Measurements from ENCODE around the gene PPEF1.
"Not testable (repeated sequence)": the region's sequence is repeated elsewhere in the genome, so short reads cannot be mapped to it uniquely, and the experiment has no call there.

The PPEF1 gene

GRCh38 chrX:18702362-18703195 lies 4.9 kb upstream of the PPEF1 start:
- no peak for DNase-seq

DNA sequence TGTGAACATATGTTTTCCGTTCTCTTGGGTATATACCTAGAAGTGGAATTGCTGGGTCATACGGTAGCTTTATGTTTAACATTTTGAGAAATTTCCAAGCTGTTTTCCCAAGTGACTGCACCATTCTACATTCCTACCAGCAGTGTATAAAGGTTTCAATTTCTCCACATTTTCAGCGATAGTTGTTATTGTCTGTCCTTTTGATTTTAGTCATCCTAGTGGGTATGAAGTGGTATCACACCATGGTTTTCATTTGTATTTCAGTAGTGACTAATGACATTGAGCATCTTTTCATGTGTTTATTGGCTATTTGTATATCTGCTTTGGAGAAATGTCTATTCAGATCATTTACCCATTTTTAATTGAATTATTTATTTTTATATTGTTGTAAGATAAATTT lies 2.4 kb downstream of the PPEF1 start:
- no peak for DNase-seq

DNA sequence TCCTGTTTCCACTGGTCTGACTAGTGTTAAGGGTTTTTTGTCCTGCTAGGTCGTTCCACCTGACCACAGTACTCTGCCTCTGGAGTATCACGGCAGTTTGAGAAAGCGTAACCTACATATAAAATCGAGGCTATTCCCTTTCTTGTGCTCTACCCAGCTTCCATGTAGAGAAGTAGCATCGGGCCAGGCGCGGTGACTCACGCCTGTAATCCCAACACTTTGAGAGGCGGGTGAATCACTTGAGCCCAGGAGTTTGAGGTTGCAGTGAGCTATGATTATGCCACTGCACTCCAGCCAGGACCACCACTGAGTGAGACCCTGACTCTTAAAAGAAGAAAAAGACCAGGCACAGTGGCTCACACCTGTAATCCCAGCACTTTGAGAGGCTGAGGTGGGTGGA lies 7.5 kb downstream of the PPEF1 start:
- no peak for DNase-seq

- DNase-seq, result no peak
Measured at GRCh38 chrX:18719852-18720251, 12.4 kb downstream of the PPEF1 start.

- no peak for DNase-seq
Measured at GRCh38 chrX:18721683-18722499, 14.4 kb downstream of the PPEF1 start.

DNA sequence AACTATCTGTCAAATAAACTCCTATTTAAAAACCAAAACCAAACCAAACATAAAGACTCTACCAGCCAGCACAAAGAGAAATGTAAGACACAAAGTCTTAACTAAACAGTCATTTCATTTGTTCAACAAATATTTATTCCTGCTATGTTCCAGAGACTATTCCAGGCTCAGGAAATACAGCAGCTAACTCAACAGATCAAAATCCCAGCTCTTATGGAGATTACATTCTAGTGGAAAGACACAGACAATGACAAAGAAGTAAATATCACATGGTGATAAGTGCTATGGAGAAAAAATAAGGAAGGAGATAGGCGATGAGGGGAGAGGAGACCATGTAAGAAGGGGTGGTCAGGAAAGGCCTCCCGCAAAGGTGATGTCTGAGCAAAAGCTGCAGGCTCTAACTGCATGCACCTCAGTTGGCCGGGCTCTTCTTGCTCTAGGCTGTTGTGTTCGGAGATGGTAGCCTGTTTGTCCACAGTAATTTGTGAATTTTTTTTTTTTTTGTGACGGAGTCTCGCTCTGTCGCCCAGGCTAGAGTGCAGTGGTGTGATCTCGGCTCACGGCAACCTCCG lies 15.1 kb downstream of the PPEF1 start:
- no peak for DNase-seq

DNA sequence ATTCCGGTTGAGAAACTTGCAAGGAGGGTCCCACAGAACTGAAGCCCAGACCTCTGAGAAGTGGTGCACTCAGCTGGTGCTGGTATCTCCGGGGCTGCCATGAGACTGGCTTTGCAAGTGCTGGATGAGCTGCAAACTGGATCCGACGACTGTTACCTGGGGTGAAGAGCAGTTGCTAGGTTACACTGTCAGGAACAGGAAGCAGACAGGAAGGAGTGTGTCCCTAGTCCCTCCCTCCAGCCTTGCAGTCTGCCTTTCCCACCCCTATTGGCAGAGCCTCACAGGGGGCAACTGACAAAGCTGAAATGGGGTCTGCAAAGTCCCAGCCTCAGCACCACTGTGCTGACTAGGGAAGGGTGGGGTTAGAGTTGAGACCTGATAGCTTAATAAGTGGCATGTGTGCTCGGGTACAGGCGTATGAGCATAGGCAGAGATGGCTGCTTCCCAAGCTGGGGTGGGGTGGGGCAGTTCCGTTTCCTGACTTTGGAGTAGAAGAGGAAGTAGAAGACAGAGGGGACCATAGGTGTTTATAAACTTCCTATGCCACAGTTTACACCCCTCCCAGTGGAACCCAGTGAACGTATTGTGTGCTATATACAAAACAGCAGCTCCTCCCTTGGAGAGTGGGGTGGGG lies 18.0 kb downstream of the PPEF1 start:
- DNase-seq, result no peak

DNA sequence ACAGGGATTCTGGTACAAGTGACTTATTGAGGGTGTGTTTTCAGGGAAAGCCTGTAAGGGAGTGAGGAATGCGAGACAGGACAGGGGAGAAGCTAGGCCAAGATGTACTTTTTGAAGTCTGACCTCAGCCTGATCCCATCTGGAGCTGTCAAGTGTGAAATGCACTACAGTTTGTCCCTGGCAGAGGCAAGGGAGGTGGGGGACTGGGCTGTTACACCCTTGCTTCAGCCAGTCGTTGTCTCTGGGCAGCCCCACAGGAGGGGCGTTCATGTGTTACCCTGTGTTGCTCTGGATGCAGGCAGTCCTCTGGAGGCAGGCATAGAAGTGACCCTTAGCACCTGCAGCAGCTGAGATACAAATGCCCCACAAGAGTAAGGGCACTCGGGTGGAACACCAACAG lies 25.8 kb downstream of the PPEF1 start:
- DNase-seq, result no peak

GRCh38 chrX:18739609-18740008 lies 32.2 kb downstream of the PPEF1 start:
- not testable (repeated sequence) for DNase-seq

- DNase-seq, result no peak
Measured at GRCh38 chrX:18748499-18748898, 41.1 kb downstream of the PPEF1 start.

DNA sequence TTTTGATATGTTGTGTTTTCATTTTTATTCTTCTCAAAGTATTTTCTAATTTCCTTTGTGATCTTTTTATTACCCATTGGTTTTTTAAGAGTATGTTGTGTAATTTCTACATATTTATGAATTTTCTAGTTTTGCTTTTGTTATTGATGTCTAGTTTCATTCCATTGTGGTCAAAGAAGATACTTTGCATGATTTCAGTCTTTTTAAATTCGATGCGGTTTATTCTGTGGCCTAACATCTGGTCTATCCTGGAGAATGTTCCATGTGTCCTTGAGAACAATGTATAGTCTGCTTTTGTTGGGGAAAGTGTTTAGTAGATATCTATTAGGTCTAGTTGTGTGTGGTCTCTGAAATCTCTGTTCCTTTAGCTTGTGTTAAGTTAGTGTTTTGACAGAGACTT lies 46.2 kb downstream of the PPEF1 start:
- no peak for DNase-seq

DNA sequence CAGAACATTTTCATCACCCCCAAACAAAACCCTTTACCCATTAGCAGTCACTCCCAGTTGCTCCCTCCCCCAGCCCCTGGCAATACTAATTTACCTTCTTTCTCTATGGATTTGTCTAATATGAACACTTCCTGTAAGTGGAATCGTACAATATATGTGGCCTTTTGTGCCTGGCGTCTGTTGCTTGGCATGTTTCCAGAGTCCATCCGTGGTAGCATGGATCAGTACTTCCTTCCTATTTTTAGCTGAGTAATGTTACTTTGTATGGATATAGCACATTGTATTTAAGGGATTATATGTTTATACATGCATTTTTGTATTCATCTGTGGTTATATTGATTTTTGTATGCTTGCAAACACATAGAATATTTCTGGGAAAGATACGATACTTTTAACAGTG lies 48.2 kb downstream of the PPEF1 start:
- no peak for DNase-seq

GRCh38 chrX:18757956-18758932 lies 50.8 kb downstream of the PPEF1 start:
- DNase-seq, result no peak

DNA sequence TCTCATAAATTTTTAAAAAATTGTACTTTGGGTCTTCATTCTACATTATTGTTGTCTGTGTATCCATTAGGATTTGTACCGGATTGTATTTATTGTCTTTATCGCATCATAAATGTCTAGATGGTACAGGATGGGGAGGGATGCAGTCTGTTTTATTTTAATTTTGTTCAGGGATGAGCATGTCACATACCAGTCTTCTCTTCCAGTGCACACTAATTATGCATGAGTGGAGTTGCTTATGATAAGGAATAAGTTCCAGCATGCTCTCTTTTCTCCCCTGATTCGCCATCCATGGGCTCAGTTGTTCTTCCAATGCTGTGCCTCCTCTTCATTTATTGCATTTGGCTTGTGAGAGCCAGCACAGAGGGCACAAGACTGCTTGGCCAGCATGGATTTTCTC lies 54.3 kb downstream of the PPEF1 start:
- DNase-seq, result no peak

DNA sequence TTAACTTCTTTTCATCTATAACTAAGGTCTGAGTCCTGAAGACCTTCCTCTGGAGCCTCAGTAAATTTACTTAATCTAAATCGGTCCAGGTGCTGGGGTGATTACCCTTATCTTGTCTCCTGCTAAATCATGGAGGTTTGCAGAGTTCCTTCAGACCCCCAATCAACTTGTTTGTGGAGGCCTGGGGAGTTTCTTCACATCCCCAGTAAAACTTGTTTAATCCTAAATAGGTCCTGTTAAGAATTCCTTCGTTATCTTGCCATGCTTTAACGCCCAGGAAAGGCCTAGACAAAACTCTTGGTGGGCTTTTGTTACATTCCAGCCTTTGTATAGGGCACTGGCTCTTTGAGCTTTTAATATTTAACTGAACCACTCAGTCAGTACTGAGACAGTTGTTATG lies 55.7 kb downstream of the PPEF1 start:
- DNase-seq, result not testable (repeated sequence)

DNA sequence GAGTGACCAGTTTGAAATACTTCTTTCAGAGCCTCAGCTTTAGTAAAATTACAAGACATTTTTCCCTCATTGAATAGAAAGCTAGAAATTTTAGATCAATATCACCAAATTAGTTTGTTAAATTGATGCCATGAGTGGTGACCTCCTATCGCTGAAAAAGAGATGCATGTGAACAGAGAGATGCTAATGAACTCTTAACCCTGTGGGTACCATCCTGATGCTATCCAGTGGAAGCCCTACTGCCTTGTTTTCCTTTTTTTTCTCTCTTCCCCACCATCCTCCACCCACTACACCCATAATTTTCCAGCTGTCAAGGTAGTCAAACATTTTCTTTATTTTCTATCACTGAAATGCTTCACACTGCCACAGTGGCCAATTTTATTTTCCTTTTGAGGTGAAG lies 61.9 kb downstream of the PPEF1 start:
- no peak for DNase-seq

GRCh38 chrX:18769812-18770573 lies 62.5 kb downstream of the PPEF1 start:
- no peak for DNase-seq

DNA sequence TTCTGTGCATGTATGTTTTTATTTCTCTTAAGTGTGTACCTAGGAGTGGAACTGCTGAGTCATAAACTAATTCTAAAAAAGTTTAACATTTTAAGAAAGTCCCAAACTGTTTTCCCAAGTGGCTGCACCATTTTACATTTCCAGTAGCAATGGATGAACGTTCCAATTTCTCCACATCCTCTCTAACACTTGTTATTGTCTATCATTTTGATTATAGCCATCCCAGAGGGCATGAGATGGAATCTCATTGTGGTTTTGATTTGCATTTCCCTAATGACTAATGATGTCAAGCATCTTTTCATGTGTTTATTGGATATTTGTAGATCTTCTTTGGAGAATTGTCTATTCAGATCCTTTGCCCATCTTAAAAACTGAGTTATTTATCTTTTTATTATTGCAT lies 82.5 kb downstream of the PPEF1 start:
- no peak for DNase-seq

GRCh38 chrX:18792828-18793227 lies 85.4 kb downstream of the PPEF1 start:
- DNase-seq, result no peak

DNA sequence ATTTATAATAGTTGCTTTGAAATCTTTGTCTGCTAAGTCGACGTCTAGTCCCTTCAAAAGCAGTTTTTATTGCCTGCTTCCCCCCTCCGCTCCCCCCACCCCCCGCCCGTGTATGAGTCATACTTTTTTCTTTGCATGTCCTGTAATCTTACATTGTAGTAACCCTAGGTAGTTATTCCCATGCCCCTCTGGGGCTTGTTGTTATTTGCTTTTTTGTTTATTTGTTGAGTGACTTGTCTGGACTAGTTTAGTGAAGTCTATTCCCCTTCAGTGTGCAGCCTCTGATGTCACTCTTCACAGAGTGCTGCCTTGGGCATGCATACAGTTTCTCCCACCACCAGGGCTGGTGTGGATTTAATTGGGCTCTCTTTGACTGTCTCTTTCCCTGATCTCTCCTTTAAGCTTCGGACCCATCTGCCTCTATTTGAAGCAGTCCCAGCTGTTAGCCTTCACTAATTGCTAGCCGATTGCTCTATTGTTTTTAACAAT lies 86.2 kb downstream of the PPEF1 start:
- no peak for DNase-seq

GRCh38 chrX:18797141-18797540 lies 89.7 kb downstream of the PPEF1 start:
- no peak for DNase-seq
